ENCODE results near the gene KHSRP.

Gene KHSRP, protein sequence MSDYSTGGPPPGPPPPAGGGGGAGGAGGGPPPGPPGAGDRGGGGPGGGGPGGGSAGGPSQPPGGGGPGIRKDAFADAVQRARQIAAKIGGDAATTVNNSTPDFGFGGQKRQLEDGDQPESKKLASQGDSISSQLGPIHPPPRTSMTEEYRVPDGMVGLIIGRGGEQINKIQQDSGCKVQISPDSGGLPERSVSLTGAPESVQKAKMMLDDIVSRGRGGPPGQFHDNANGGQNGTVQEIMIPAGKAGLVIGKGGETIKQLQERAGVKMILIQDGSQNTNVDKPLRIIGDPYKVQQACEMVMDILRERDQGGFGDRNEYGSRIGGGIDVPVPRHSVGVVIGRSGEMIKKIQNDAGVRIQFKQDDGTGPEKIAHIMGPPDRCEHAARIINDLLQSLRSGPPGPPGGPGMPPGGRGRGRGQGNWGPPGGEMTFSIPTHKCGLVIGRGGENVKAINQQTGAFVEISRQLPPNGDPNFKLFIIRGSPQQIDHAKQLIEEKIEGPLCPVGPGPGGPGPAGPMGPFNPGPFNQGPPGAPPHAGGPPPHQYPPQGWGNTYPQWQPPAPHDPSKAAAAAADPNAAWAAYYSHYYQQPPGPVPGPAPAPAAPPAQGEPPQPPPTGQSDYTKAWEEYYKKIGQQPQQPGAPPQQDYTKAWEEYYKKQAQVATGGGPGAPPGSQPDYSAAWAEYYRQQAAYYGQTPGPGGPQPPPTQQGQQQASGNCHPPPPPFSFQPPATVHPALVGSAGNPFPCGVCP

DNA sequence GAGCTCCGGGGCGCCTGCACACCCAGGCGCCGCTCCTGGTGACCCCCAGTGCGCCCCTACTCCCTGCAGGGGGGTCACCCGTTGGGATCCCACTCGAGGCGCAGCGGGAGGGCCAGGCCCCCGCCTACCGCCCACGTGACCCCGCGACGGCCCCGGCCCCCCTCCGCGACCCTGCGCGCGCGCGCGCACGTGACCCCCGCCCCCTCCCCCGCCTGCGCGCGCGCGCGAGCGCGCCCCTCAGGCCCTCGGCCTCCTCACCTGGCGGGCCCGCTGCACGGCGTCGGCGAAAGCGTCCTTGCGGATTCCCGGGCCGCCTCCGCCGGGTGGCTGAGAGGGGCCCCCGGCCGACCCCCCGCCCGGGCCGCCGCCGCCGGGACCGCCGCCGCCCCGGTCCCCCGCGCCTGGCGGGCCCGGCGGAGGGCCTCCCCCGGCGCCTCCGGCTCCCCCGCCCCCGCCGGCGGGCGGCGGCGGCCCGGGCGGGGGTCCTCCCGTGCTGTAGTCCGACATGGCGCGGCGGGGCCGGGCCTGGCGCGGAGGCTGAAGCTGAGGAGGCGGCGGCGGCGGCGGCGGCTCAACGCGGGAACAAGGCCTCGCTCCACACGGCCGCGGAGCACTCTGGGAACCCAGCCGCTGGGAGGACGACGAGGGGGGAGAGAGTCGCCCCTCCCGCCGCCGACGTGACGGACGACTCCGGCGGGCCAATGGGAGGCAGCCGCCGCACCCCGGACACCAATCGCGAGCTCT lies at the start of gene KHSRP:
KHSRP (minus strand) TSS at position 617 of the 744 bp plus-strand sequence; CDS start at position 507, 110 bp downstream.
- DNase-seq (ENCODE audit: low read depth in 2 of 2): no peak

DNA sequence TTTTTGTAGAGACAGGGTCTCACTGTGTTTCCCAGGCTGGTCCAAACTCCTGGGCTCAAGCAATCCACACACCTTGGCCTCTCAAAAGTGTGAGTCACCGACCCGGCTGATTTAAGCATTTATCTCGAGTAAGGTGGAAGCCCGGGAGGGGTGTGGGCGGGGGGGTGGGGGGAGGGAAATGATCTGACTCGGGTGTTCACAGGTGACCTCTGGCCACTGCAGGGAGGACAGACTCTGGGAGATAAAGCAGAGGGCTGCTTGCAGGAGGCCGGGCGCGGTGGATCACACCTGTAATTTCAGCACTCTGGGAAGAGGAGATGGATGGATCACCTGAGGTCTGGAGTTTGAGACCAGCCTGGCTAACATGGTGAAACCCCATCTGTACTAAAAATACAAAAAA lies 49.0 kb upstream of the KHSRP start:
- no peak for DNase-seq (ENCODE audit: low read depth in 2 of 2)

DNA sequence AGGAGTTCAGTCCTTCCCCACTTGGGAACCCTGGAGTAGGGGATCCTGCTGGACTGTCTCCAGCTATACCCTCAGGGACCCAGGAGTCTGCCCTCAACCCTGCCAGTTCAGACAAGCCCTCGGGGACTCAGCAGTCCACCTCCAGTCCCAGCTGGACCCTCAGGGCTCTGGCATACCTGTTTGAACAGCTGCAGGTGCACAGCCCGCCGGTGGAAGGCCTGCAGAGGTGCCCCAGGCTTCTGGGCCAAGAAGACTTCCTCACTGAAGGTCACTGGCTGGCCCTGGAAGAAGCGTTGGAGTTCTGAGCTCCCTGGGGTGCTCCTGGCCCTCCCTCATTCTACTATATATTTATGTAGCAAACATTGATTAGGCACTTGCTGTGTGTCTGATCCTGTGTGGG lies 48.1 kb upstream of the KHSRP start:
- DNase-seq (ENCODE audit: low read depth in 2 of 2): no peak

DNA sequence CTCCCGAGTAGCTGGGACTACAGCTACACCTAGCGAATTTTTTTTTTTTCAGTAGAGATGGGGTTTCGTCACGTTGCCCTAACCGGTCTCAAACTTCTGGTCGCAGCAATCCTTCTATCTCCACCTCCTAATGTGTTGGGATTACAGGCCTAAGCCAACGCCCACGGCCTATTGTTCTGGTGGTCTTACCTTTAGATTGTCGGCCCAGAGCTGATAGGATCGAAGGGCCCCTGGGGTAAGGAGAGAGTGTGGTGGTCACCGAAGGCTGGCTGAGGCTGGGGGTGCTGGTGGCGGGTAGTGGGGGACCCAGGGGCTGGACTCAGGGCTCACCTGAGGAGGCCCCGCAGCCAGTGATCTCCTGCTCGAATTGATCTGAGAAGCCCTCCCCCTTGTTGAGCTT lies 46.5 kb upstream of the KHSRP start:
- DNase-seq (ENCODE audit: low read depth in 2 of 2): no peak

DNA sequence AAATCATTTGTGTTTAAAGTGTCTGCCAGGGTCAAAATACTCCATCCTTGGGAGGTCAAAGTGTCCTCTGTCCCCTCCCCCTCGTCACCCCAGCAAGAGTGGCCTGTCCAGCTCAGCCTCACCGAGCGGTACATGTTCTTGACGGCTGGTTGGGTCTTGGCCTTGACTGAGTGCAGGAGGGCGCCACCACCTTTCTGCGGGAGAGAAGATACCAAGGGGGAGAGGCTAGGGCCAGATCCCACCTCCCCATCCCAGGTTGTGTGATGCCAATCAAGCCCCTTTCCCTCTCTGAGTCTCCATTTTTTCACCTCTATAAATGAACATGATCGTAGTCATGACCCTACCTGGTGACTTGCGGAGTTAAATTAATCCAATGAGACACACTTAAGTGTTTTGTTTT lies 45.6 kb upstream of the KHSRP start:
- no peak for DNase-seq (ENCODE audit: low read depth in 2 of 2)

DNA sequence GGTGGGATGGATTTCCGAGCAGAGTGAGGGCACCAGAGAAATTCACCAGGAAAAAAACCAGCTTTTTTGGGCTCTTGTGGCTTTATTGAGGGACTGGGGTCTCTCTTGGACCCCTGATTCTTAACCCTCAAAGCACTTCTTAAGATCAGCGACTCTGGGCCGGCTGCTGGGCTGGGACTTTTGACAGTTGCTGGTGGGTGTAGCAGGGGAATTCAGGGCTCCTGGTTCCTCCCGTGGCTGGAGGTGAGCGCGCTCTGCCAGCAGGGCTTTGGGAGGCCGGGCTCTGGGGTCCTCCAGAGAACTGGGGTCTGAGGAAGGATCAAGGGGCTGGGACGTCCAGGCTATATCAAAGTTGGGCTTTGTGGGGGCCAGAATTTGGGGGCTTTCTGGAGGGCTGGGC lies 42.8 kb upstream of the KHSRP start:
- DNase-seq (ENCODE audit: low read depth in 2 of 2): no peak

DNA sequence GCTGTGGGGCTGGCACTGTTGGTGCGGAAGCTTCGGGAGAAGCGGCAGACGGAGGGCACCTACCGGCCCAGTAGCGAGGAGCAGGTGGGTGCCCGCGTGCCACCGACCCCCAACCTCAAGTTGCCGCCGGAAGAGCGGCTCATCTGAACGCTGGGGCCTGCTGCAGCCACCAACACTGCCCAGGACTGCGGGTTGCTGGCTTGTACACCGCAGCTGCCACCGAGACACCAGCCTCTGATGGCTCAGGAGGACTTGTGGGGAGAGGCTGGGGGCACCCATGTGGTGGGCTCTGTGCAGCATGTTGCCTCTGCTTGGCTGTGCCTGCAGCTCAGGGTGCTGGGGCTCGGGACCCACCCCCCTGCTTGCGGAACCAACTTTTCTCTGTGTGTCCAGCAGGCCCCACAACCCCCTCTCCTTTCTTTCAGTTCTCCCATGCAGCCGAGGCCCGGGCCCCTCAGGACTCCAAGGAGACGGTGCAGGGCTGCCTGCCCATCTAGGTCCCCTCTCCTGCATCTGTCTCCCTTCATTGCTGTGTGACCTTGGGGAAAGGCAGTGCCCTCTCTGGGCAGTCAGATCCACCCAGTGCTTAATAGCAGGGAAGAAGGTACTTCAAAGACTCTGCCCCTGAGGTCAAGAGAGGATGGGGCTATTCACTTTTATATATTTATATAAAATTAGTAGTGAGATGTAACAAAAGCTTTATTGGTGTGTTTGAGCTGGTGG lies 42.1 kb upstream of the KHSRP start:
- no peak for DNase-seq (ENCODE audit: low read depth in 2 of 2)

DNA sequence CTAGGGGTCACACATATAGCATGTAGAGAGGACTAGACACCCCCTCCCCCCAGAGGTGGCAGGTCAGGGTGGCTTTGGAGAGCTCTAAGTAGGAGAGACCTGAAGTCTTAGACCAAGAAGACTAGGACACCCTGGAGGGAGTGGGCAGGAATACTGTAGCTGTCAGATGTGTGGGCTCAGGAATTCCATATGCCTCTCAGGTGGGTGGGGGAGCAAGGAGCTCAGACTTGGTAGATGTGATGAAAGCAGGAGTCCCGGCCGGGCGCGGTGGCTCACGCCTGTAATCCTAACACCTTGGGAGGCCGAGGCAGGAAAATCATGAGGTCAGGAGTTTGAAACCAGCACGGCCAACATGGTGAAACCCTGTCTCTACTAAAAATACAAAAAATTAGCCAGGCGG lies 41.1 kb upstream of the KHSRP start:
- no peak for DNase-seq (ENCODE audit: low read depth in 2 of 2)

DNA sequence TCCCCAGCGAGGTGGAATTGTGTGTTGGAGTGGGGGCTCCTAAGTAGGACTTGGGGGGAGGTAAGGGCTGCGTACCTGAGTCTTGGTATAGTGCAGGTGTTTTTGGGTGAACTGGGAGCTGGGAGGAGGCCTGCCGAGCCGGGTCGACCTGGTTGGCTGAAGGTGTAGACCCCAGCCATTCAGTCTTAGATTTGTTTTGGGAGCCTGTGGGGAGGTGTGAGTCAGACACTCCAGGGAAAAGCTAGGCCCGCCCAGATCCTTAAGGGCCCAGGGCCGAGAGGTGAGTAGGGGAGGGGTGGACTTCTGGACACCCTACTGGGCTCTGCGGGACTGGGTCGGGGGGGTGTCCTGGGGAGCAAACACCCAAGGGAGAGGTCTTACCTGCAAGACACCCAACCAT lies 40.4 kb upstream of the KHSRP start:
- no peak for DNase-seq (ENCODE audit: low read depth in 2 of 2)

DNA sequence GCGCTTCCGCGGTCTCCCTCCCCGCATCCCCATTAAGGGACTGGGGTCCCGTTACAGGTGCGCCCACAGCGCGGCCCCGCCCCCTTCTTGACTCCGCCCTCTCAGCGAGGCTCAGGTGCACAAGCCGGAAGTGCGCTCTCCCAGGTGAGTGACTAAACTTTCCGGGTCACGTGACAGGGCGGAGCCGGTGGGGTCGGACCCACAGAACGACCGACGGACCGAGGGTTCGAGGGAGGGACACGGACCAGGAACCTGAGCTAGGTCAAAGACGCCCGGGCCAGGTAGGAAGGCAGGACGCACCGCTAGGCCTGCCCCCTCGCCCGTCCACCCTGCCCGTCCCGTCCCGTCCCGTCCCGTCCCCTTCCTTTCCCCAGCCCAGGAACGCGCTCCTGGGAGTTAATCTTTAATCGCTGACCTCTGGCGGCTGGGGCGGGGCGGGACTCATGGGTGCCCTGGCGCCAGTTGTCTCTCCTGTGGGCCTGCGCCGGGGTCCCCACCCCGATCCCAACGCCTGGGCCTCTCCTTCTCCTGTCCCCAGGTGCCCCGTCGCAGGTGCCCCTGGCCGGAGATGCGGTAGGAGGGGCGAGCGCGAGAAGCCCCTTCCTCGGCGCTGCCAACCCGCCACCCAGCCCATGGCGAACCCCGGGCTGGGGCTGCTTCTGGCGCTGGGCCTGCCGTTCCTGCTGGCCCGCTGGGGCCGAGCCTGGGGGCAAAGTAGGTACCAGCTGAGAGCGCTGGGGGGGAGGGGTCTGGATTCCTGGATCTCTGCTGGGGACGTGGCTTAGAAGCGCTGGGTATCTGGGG lies 39.7 kb upstream of the KHSRP start, which contains the start of gene CRB3:
CRB3 (plus strand) TSS at position 202 of the 804 bp plus-strand sequence; CDS start at position 633, 431 bp downstream.
- no peak for DNase-seq (ENCODE audit: low read depth in 2 of 2)

DNA sequence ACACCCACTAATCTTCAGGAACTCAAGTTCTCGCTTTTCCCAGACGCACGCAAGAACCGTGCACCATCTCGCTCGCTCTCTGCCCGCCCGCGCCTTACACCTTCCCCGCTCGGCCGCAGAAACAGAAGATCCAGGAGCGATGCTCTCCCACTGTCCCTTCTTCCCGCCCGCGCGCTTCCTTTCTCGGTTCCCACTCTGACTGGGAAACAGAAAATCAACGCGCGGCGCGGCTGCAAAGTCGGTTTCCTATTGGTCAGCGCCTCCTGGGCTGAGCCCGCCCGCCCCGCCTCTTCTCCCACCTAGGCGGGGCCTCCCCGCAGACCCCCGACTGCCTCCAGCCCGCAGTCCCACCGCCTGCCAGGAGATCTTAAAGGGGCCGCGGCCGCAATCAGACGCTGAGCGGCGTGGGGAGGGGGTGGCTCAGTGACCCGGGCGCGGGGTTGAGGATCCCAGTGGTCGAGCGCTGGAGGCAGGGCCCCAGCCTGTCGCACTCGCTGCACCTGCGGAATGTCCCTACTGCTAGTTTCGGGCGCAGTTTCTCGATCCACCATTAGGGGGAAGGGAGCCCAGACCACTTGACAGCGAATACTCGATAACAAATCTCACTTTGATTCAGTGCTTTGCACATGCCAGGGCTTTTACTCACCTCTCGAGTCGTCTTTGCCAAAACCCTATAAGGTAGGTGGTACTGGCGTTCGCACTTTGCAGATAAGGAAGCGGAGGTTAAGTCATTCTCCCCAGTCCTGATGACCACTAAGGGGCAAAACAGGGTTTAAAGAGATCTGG lies 35.7 kb upstream of the KHSRP start:
- DNase-seq (ENCODE audit: low read depth in 2 of 2): peak; percentile 97 to 98

DNA sequence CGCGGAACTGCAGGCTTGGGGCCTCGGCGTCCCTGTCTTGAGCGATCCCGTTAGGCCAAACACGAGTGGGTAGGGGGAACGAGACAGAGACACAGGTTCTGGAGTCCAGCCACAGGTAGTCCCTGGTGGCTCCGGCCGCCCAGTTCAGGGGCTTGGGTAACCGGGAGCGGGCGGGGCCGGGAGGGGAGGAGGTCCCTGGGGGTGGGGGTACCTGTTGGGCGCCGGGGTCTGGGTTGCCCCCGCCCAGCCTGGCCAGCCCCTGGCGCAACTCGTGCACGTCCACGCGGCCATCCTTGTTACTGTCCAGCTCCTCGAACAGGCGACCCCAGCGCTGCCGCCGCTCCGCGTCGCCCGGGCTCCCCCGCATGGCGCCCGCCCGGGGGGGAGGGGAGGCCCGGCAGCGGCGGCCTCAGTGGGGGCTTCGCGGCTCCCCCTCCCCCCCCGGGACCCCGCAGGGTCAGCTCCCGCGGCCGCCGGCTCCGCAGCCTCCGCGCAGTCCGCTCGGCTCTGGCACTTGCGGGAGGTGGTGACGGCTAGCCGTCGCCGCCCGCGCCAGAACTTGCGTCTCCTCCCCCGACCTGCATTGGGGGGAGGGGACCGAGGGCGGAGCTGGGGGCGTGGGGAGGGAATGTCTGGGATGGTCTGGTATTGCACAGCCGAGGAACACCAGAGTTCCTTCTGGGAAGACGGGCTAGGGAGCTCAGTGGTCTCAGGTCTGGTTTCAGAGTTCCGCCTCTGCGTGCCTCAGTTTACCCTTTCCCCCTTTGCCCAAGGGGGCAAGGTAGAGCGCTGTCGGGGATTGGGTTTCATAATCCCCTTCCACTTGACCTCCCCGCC lies 34.9 kb upstream of the KHSRP start, which contains the start of gene SLC25A23:
SLC25A23 (minus strand) TSS at position 531 of the 837 bp plus-strand sequence; CDS start at position 367, 164 bp downstream.
- peak in 1 of 2 donors; percentile 53 for DNase-seq (ENCODE audit: low read depth in 2 of 2)

DNA sequence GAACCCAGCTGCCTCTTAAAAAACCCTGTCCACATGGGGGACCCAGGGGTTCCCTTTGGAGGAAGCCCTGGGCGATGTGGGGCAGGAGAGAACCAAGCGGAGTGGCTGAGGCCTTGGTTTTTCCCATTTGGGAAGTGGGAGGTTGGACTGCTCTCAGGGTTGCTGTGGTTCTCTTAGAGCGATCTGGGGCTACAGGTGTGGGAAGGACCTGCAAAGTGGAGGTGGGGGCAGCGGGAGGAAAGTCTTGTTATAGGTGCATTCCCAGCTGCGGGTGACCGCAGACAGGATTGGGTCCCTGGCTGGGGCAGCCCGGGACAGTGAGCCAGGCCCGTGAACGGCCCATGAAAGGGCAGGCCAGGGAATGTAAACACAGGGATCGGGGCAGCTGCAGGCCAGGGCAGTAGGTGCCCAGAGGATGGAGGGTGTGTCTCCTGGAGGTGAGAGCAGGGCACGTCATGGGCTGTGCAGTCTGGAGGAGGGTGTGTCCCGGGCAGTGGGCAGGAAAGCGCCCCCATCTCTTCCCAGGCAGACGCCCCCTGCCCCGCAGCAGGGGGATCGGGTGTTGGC lies 34.2 kb upstream of the KHSRP start:
- no peak for DNase-seq (ENCODE audit: low read depth in 2 of 2)

DNA sequence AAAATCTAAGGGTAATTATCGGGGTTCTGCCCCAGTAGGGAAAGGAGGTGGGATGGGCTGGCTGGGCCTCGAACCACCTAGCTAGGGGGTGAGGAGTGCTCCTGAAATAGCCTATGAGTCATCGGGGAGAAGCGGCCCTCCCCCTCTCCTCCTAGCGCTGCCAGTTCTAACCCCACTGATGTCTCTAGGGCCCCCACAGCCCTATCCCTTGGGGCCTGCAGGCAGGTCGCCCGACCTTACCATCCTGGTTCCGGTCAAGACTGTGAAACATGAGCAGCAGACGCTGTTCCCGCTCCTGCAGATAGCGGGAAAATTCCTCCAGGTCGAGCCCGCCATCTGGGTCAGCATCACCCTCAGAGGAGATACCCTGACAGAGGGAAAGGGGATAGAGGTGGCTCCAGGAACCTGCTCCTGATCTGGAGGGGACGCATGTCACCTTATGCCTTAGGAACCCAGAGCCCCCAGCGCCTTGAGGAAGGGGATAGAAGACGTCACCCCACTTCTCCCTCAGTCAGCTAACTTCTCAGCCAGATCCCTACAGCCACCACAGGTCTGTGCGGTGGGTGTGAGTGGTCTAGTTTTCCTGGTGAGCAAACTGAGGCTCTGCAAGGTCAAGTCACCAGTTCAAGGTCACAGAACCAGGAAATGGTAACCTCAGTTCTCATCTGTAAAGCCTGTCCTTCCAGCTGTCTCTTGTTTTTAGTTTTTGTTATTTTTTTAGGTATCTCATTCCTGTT lies 33.5 kb upstream of the KHSRP start:
- no peak for DNase-seq (ENCODE audit: low read depth in 2 of 2)

DNA sequence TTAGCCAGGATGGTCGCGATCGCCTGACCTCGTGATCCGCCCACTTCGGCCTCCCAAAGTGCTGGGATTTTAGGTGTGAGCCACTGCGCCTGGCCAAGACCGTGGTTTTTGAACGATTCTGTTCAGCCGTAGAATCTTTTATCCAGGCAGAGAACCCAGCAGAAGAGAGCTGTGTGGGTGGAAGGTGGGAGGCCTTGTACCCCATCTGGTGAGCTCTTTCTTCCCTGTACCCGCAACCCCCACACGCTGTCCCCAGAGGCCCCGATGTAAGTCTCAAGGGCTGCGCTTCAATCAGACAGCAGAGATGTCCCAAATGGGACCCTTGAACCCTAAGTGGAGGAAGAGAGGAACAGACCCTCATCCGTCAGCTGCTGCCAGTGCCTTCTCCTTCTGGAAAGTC lies 31.3 kb upstream of the KHSRP start:
- no peak for DNase-seq (ENCODE audit: low read depth in 2 of 2)

DNA sequence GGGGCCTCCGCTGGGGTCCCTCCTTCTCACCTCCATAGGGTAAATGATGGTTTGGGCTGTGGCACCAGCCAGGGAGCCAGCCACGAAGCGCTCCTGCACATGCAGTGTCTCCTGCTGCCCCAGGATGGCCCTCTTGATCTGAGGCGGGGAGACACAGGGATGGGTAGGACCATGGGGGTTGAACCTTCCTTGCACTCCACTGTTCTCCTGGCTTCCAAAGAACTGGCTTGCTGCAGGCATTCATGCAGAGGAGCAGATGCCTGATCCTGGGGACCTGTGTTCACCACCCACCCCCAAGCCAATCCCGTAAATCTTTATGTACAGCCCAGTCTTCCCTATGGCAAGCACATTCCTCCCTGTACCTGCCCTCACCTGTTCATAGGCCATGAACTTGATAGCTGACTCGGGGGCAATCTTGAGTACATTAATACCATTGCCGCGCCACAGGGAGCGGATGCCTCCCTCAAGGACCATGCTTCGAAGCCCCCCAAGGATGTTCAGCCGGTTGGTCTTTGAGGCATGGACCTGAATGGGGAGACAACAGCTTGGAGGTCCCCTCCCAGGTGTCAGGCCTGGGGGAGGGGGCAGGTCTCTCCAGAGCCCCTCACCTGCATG lies 29.4 kb upstream of the KHSRP start:
- no peak for DNase-seq (ENCODE audit: low read depth in 2 of 2)

DNA sequence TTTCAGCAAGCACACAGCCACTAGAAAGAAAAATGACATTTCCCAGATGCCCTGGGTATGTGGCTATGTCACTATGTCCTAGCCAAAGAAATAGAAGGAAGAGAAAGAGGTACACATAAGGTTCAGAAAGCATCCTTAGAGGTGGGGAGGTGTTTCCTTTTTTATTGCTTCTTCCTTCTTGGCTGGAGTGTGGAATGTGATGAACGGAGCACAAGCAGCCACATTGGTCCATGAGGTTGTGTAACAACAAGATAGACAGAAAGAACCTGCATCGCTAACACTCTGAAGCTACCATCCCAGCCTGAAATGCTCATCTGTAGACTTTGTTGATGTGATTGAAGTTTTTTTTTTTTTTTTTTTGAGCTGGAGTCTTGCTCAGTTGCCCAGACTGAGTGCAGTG lies 28.3 kb upstream of the KHSRP start:
- no peak for DNase-seq (ENCODE audit: low read depth in 2 of 2)

Measured in stimulated activated CD4-positive, alpha-beta T cell treated with anti-CD3 and anti-CD28 coated beads, Interleukin-15, amount 100 ng/mL, for 48 hours (primary cell).